GM23338 (cell line): Measurements from ENCODE around the gene SPRYD7. TPM values are rescaled to one million over a fixed set of nuclear protein-coding genes. Genes with fewer than 3 reads are reported as not detected.

ENCODE experiments used
- ATAC-seq: fragments of 200-7000 bp; cut with Tn5 transposase; 3 replicates; pipeline ENCODE4 v1.9.1; 2020
- DNase-seq: peaks from one replicate; pipeline ENCODE4 v3.0.0-alpha.2; 2015; ENCODE audit warnings: low spot score
- H2AFZ ChIP-seq: fragments of 200-600 bp; sonication (generic); 2 replicates; pipeline ENCODE4 v1.8.0; 2016; ENCODE audit warnings: antibody characterized with exemption, mild to moderate bottlenecking, moderate library complexity
- H3F3A ChIP-seq: fragments of 200-600 bp; sonication (generic); replicated peaks from 2 replicates; pipeline ENCODE4 v1.8.0; 2017; ENCODE audit warnings: antibody characterized with exemption, mixed run types, low read depth
- H3K27ac ChIP-seq: fragments of 200-600 bp; sonication (generic); 2 replicates; pipeline ENCODE4 v1.6.1; 2016; ENCODE audit warnings: low read depth
- H3K27me3 ChIP-seq: fragments of 200-600 bp; sonication (generic); 2 replicates; pipeline ENCODE4 v1.8.0; 2016; ENCODE audit warnings: mild to moderate bottlenecking, mixed run types, moderate library complexity; ENCODE audit not compliant: insufficient read depth
- H3K36me3 ChIP-seq: fragments of 200-600 bp; sonication (generic); 2 replicates; pipeline ENCODE4 v1.8.0; 2016; ENCODE audit warnings: mild to moderate bottlenecking; ENCODE audit not compliant: insufficient read depth
- H3K4me1 ChIP-seq: fragments of 200-600 bp; sonication (generic); 2 replicates; pipeline ENCODE4 v1.8.0; 2016; ENCODE audit warnings: mild to moderate bottlenecking, moderate library complexity; ENCODE audit not compliant: insufficient read depth
- H3K4me2 ChIP-seq: fragments of 200-600 bp; sonication (generic); 2 replicates; pipeline ENCODE4 v1.7.1; 2017; ENCODE audit warnings: mixed run types
- H3K4me3 ChIP-seq: fragments of 200-600 bp; sonication (generic); 2 replicates; pipeline ENCODE4 v1.6.1; 2016; ENCODE audit warnings: mixed run types
- H3K79me2 ChIP-seq: fragments of 200-600 bp; sonication (generic); replicated peaks from 2 replicates; pipeline ENCODE4 v1.8.0; 2017; ENCODE audit warnings: mild to moderate bottlenecking; ENCODE audit not compliant: insufficient read depth
- H3K9me2 ChIP-seq: fragments of 200-600 bp; sonication (generic); 2 replicates; pipeline ENCODE4 v1.8.0; 2017; ENCODE audit not compliant: insufficient read depth
- H4K20me1 ChIP-seq: fragments of 200-600 bp; sonication (generic); replicated peaks from 2 replicates; pipeline ENCODE4 v1.8.0; 2017; ENCODE audit warnings: mild to moderate bottlenecking; ENCODE audit not compliant: insufficient read depth
- H3K27ac Mint-ChIP-seq: 2 replicates; pipeline ENCODE4 v1.8.0; 2020; ENCODE audit warnings: inconsistent platforms, mild to moderate bottlenecking, moderate library complexity, mixed read lengths
- H3K27me3 Mint-ChIP-seq: 3 replicates; pipeline ENCODE4 v1.8.0; 2022; ENCODE audit warnings: low read depth, mild to moderate bottlenecking, moderate library complexity, mixed read lengths, inconsistent platforms; ENCODE audit not compliant: insufficient read depth, poor library complexity
- H3K36me3 Mint-ChIP-seq: 3 replicates; pipeline ENCODE4 v1.8.0; 2021; ENCODE audit warnings: low read depth, mild to moderate bottlenecking, inconsistent platforms, moderate library complexity, mixed read lengths
- H3K4me1 Mint-ChIP-seq: 3 replicates; pipeline ENCODE4 v1.8.0; 2020; ENCODE audit warnings: mild to moderate bottlenecking, inconsistent platforms, mixed read lengths
- H3K4me3 Mint-ChIP-seq: 3 replicates; pipeline ENCODE4 v1.8.0; 2021; ENCODE audit warnings: moderate library complexity, mild to moderate bottlenecking, inconsistent platforms, mixed read lengths
- H3K9me3 Mint-ChIP-seq: 3 replicates; pipeline ENCODE4 v1.8.0; 2020; ENCODE audit warnings: moderate library complexity, mild to moderate bottlenecking, inconsistent platforms, mixed read lengths
- CREB1 ChIP-seq: fragments of 250-450 bp; sonication (Bioruptor Pico); IDR thresholded peaks from 2 replicates; pipeline ENCODE4 v1.5.0; 2020; ENCODE audit warnings: low read depth, mild to moderate bottlenecking, moderate library complexity
- CTCF ChIP-seq, 2 experiments: fragments of 200-600 bp in 1 of 2; sonication (generic) in 1 of 2; conservative IDR thresholded peaks; 2 replicates each; pipeline versions ENCODE4 v1.5.1 to v1.6.1; 2016 to 2017; ENCODE audit warnings: antibody characterized with exemption in 2 of 2, low read depth in 2 of 2, mild to moderate bottlenecking in 2 of 2, moderate library complexity in 1 of 2
- ETS1 ChIP-seq: IDR thresholded peaks from 2 replicates; pipeline ENCODE4 v1.6.1; 2016; ENCODE audit warnings: antibody characterized with exemption
- EZH2 ChIP-seq: fragments of 200-600 bp; sonication (generic); IDR thresholded peaks from one replicate; pipeline ENCODE4 v1.8.0; 2017; ENCODE audit warnings: antibody characterized with exemption, mild to moderate bottlenecking, low read depth; ENCODE audit not compliant: unreplicated experiment
- EZH2phosphoT487 ChIP-seq: fragments of 200-600 bp; sonication (generic); IDR thresholded peaks from one replicate; pipeline ENCODE4 v1.8.1; 2018; ENCODE audit warnings: antibody characterized with exemption; ENCODE audit not compliant: unreplicated experiment
- JUNB ChIP-seq: IDR thresholded peaks from one replicate; pipeline ENCODE4 v1.6.1; 2016; ENCODE audit warnings: antibody characterized with exemption; ENCODE audit not compliant: unreplicated experiment
- NANOG ChIP-seq: IDR thresholded peaks from 2 replicates; pipeline ENCODE4 v1.6.1; 2016; ENCODE audit warnings: antibody characterized with exemption, borderline replicate concordance
- POLR2AphosphoS5 ChIP-seq: IDR thresholded peaks from 2 replicates; pipeline ENCODE4 v1.6.1; 2016; ENCODE audit warnings: antibody characterized with exemption, low read depth
- REST ChIP-seq: IDR thresholded peaks from one replicate; pipeline ENCODE4 v1.6.1; 2018; ENCODE audit warnings: antibody characterized with exemption; ENCODE audit not compliant: unreplicated experiment
- STAT1 ChIP-seq: IDR thresholded peaks from one replicate; pipeline ENCODE4 v1.6.1; 2016; ENCODE audit warnings: antibody characterized with exemption; ENCODE audit not compliant: unreplicated experiment
- ZNF114 ChIP-seq: fragments of 250-450 bp; sonication (Bioruptor Pico); IDR thresholded peaks from 2 replicates; pipeline ENCODE4 v1.5.0; 2020; ENCODE audit warnings: mild to moderate bottlenecking, moderate library complexity
- ZNF331 ChIP-seq: fragments of 250-450 bp; sonication (Bioruptor Pico); IDR thresholded peaks from 2 replicates; pipeline ENCODE4 v1.5.0; 2020; ENCODE audit warnings: low read depth, mild to moderate bottlenecking, moderate library complexity
- ZNF462 ChIP-seq: fragments of 250-450 bp; sonication (Bioruptor Pico); IDR thresholded peaks from 2 replicates; pipeline ENCODE4 v1.5.0; 2020; ENCODE audit warnings: mild to moderate bottlenecking, moderate library complexity
- polyA plus RNA-seq: library from polyadenylated mRNA; unstranded; fragments of >200 nt; fragmentation: Nextera tagmentation; extraction: Ambion mirVana; gene quantifications from 2 replicates; pipeline ENCODE4 v1.2.1, GENCODE V29; 2016
- total RNA-seq: library from RNA; depleted of rRNA; stranded (reverse); fragments of >200 nt; shearing (Covaris generic); gene quantifications from 2 replicates; pipeline ENCODE4 v1.2.3, GENCODE V29; 2014

SPRYD7 gene
- total and polyA plus RNA-seq, 2 experiments from 2014 or later: 2.9 to 7.4 TPM

- no peak overlapping the region for H3K4me3 ChIP-seq
Observed at GRCh38 chr13:49867834-49868233, 68.3 kb downstream of the SPRYD7 start.

More at GRCh38 chr13:49867834-49868233, 68.3 kb downstream of the SPRYD7 start:
- no peaks in the 10 kb centered on the region; the same call in 1 of the 2 replicates for H3K9me2 ChIP-seq
- H2AFZ ChIP-seq: no peak overlapping the region
- H3K4me2 ChIP-seq: no peak overlapping the region
- H3K4me1 ChIP-seq: no peaks in the 10 kb centered on the region
- H3K27ac ChIP-seq: no peak overlapping the region
- no peak overlapping the region for H3K27ac Mint-ChIP-seq
- no peak overlapping the region for H3K4me3 Mint-ChIP-seq
- TF ChIP-seq ZNF114 (CRISPR knock-in tag): no peak
- no peak for TF ChIP-seq JUNB
- no peak for TF ChIP-seq POLR2AphosphoS5
- TF ChIP-seq NANOG: no peak
- no peak for TF ChIP-seq CTCF (conservative IDR thresholded peaks at IDR 0.05; ENCODE audit: low read depth in 2 of 2)
- TF ChIP-seq REST: no peak
- TF ChIP-seq EZH2: no peak
- TF ChIP-seq ZNF462 (CRISPR knock-in tag): no peak
- TF ChIP-seq STAT1: no peak
- no peak for TF ChIP-seq ZNF331
- no peak for TF ChIP-seq EZH2phosphoT487
- no peak for TF ChIP-seq ETS1
- no peak for TF ChIP-seq CREB1 (CRISPR knock-in tag)
- H3K36me3 Mint-ChIP-seq: peaks cover 3% of the 10 kb centered on the region; the same call in 2 of the 3 replicates
- no peaks in the 10 kb centered on the region for H4K20me1 ChIP-seq
- H3K27me3 ChIP-seq: no peaks in the 10 kb centered on the region
- no peaks in the 10 kb centered on the region; the same call in 2 of the 3 replicates for H3K4me1 Mint-ChIP-seq
- no peaks in the 10 kb centered on the region for H3K36me3 ChIP-seq
- DNase-seq (no peak), ATAC-seq (no peak)
- H3F3A ChIP-seq: no peaks in the 10 kb centered on the region
- no peaks in the 10 kb centered on the region for H3K79me2 ChIP-seq
- no peaks in the 10 kb centered on the region for H3K27me3 Mint-ChIP-seq
- H3K9me3 Mint-ChIP-seq: peaks cover 35% of the 10 kb centered on the region
